ENCODE data around the gene METRNL.
"Not testable (repeated sequence)": the region's sequence is repeated elsewhere in the genome, so short reads cannot be mapped to it uniquely, and the experiment has no call there.

Gene METRNL

GRCh38 chr17:83053739-83054451 is 25.5 kb upstream of the METRNL start:
- DNase-seq (ENCODE audit: insufficient read length, low spot score) (no peak), FAIRE-seq (no peak)
- TF ChIP-seq CTCF (IDR thresholded peaks at IDR 0.05; ENCODE audit: insufficient read depth, missing control alignments): no peak

DNA sequence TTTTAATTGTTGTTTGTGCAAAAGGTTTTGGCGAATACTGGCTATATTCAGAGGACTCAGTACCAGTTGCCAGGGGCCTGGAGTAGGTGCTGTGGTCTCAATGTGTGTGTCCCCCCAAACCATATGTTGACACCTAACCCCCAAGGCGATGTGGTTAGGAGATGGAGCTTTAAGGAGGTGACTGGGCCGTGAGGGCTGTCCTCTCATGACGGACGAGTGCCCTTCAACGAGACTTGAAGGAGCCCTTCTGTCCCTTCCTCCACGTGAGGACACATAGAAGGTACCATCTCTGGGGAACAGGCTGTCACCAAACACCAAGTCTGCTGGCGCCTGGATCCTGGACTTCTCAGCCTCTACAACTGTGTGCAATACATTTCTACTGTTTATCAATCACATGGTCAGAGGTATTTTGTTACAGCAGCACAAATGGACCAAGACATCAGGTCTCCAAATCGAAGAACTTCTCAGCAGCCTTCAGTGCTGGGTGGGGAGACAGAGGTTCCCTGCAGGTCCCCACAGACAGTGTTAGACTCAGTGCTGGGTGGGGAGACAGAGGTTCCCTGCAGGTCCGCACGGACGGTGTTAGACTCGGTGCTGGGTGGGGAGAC is 24.8 kb upstream of the METRNL start:
- no peak for TF ChIP-seq CTCF (IDR thresholded peaks at IDR 0.05; ENCODE audit: insufficient read depth, missing control alignments)
- FAIRE-seq: no peak
- no peak for DNase-seq (ENCODE audit: insufficient read length, low spot score)

DNA sequence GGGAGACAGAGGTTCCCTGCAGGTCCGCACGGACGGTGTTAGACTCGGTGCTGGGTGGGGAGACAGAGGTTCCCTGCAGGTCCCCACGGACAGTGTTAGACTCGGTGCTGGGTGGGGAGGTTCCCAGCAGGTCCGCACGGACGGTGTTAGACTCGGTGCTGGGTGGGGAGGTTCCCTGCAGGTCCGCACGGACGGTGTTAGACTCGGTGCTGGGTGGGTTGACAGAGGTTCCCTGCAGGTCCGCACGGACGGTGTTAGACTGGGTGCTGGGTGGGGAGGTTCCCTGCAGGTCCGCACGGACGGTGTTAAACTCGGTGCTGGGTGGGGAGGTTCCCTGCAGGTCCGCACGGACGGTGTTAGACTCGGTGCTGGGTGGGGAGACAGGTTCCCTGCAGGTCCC is 24.2 kb upstream of the METRNL start:
- FAIRE-seq: not testable (repeated sequence)

GRCh38 chr17:83055911-83056582 is 23.4 kb upstream of the METRNL start:
- no peak for TF ChIP-seq CTCF (IDR thresholded peaks at IDR 0.05; ENCODE audit: insufficient read depth, missing control alignments)
- no peak for DNase-seq (ENCODE audit: insufficient read length, low spot score)
- FAIRE-seq: no peak

More for the DNA sequence above, 24.2 kb upstream of the METRNL start:
- not testable (repeated sequence) for DNase-seq (ENCODE audit: insufficient read length, low spot score)

GRCh38 chr17:83056583-83057396 is 22.6 kb upstream of the METRNL start:
- DNase-seq (ENCODE audit: insufficient read length, low spot score): no peak
- TF ChIP-seq CTCF (IDR thresholded peaks at IDR 0.05; ENCODE audit: insufficient read depth, missing control alignments): no peak
- no peak for FAIRE-seq

DNA sequence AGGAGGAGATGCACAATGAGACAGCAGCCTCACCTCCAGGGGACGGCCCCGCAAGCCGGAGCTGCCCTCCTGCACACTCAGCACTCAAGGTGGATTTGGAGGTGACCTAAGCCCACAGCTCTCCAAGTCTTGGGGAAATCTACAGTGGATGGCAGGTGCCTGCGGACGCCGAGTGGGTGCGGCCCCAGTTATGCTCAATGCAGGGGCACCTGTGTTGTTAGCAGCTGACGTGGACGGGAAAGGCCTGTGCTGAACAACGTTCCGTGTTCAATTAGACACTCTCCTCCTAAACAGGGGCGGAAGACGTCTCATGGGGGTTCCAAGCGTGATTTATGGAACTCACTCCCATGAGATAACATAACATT is 22.0 kb upstream of the METRNL start:
- FAIRE-seq (no peak), DNase-seq (ENCODE audit: insufficient read length, low spot score) (no peak)
- TF ChIP-seq CTCF (IDR thresholded peaks at IDR 0.05; ENCODE audit: insufficient read depth, missing control alignments): no peak

- FAIRE-seq: no peak
These were observed 21.6 kb upstream of the METRNL start for GRCh38 chr17:83057793-83058265.

More at GRCh38 chr17:83057793-83058265, 21.6 kb upstream of the METRNL start:
- DNase-seq (ENCODE audit: insufficient read length, low spot score): no peak
- TF ChIP-seq CTCF (IDR thresholded peaks at IDR 0.05; ENCODE audit: insufficient read depth, missing control alignments): no peak

Measured in D721Med (cell line).